ENCODE results near the gene MSH3. TPM values are rescaled to one million over a fixed set of nuclear protein-coding genes. Genes with fewer than 3 reads are reported as not detected.

The MSH3 gene
- polyA plus RNA-seq, 2 of the 4 experiments (the other 2 are of a cell fraction) = 9.3 to 13.1 TPM

DNA sequence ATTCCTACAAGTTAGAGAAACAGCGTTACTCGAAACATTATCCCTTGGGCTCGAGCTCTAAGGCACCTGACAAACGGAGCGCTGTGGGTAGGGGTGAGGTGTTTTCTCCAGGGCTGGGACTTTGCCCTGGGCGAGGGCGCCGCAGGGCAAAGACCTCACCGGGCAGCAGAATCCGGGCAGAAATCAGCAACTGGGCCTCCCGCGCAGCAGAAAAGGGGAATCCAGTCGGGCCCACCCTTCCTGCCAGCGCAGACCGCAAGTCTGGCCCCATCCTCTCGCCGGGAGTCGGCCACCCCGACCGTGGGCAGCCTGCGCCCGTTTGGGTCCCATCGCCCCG is 430 bp upstream of the MSH3 start (continued):
- no peak for TF ChIP-seq HMGXB4 (CRISPR knock-in tag; IDR thresholded peaks at IDR 0.05; ENCODE audit: borderline replicate concordance)
- no peak for TF ChIP-seq ZNF302 (CRISPR knock-in tag; IDR thresholded peaks at IDR 0.05)
- TF ChIP-seq CHD2 (IDR thresholded peaks at IDR 0.05; ENCODE audit: low read length, partially characterized antibody) = no peak
- TF ChIP-seq HES2 (IDR thresholded peaks at IDR 0.05) = no peak
- no peak for TF ChIP-seq ESRRA (IDR thresholded peaks at IDR 0.05; ENCODE audit: borderline replicate concordance, low read length)

DNA sequence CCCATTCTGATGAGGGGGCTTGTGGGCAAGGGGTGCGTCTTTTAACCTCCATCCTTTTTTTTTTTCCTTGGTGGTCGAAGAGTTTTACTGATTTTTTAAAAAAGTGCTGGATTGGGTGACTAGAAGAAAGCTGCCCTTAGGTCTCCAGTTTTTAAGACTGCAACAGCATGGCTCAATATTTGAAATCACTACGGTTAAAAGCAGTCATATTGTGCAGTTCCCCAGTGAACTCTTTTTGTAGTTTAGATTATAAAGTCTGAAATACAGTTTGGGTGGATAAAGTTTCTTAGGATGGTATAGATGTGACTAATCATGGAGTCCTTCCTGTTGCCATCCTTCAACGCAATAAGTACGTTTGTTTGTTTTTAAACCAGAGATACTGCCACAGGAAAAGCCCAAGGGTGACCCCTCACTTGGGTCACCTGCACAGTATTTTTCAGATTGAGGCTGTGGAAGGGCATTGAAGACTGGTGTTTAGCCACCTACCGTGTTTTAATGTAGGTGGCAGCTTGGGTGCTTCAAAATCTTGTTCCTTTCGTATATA is 851 bp downstream of the MSH3 start:
- ATAC-seq = no peak
- Histone ChIP-seq H3K4me1 (peaks cover 10% of the 10 kb centered on the region; the same call in 1 of the 3 replicates), H3K4me3 (peak overlapping the region; percentile 78), H3K27ac (peak overlapping the region; percentile 96 to 98), H3K4me2 (peak overlapping the region; percentile 76), H3K9me3 (no peaks in the 10 kb centered on the region)
- ChIA-PET POLR2A (interaction anchor here (1.0 to 1.9 kb wide), 6 partner anchors 9 to 248 kb away, joined by 3 to 8 read pairs (median 4); partner anchors contain the start of gene ZFYVE16), CTCF (interaction anchor here (0.6 to 1.3 kb wide), 4 partner anchors 12 to 506 kb away, joined by 3 to 4 read pairs (median 3); partner anchors contain the start of gene FAM151B)
- 10% methylated on average over 7 of the region's 7 CpGs for WGBS (ENCODE audit: missing lambda C conversion rate)
- peak in 1 of 2 experiments; percentile 25 for DNase-seq (ENCODE audit: low read depth in 1 of 2, low spot score in 1 of 2)
- FAIRE-seq = no peak
- no peak for TF ChIP-seq FOSL2 (IDR thresholded peaks at IDR 0.05)
- no peak for TF ChIP-seq FOSL2 (CRISPR knock-in tag; IDR thresholded peaks at IDR 0.05)
- TF ChIP-seq ZNF302 (CRISPR knock-in tag; IDR thresholded peaks at IDR 0.05) = no peak
- TF ChIP-seq NPAS2 (CRISPR knock-in tag; IDR thresholded peaks at IDR 0.05; ENCODE audit: borderline replicate concordance) = no peak
- TF ChIP-seq ATOH8 (CRISPR knock-in tag; IDR thresholded peaks at IDR 0.05; ENCODE audit: low read depth) = no peak
- TF ChIP-seq TP53 (CRISPR knock-in tag; IDR thresholded peaks at IDR 0.05) = no peak
- no peak for TF ChIP-seq RCOR1 (IDR thresholded peaks at IDR 0.05; ENCODE audit: low read depth, low read length)
- TF ChIP-seq RARB (CRISPR knock-in tag; IDR thresholded peaks at IDR 0.05) = no peak
- no peak for TF ChIP-seq NFE2L2 (conservative IDR thresholded peaks at IDR 0.05; ENCODE audit: low read length)
- no peak for TF ChIP-seq ZC3H11A (IDR thresholded peaks at IDR 0.05)

GRCh38 chr5:80656425-80656824 is 2.0 kb downstream of the MSH3 start:
- Histone ChIP-seq H3K27ac (no peak overlapping the region), H3K9me3 (no peaks in the 10 kb centered on the region), H3K4me3 (no peak overlapping the region), H3K4me1 (peaks cover 10% of the 10 kb centered on the region; the same call in 1 of the 3 replicates), H3K4me2 (peak overlapping the region; percentile 76; the same call in 2 of the 3 replicates)
- FAIRE-seq (no peak), DNase-seq (ENCODE audit: low read depth in 1 of 2, low spot score in 1 of 2) (peak in 1 of 2 experiments; percentile 26), ATAC-seq (no peak)
- 71% methylated on average over 1 of the region's 1 CpG for WGBS (ENCODE audit: missing lambda C conversion rate)
- ChIA-PET POLR2A (interaction anchor here (1.3 kb wide), 1 partner anchor 249 kb away, joined by 4 read pairs; the partner anchor contains the start of gene ZFYVE16), CTCF (interaction anchor here (0.7 to 2.4 kb wide), 2 partner anchors 15 to 176 kb away, joined by 3 to 11 read pairs; no protein-coding TSS in a partner anchor)
- TF ChIP-seq RNF2 (IDR thresholded peaks at IDR 0.05; ENCODE audit: borderline replicate concordance, low read depth) (no peak), KDM5A (IDR thresholded peaks at IDR 0.05) (no peak), ESRRA (IDR thresholded peaks at IDR 0.05; ENCODE audit: borderline replicate concordance, low read length) (no peak), USF2 (IDR thresholded peaks at IDR 0.05) (no peak), KDM1A (IDR thresholded peaks at IDR 0.05; ENCODE audit: low read depth) (no peak), EP300 (IDR thresholded peaks at IDR 0.05) (no peak), JUN (IDR thresholded peaks at IDR 0.05) (no peak), RFX5 (IDR thresholded peaks at IDR 0.05) (no peak), CHD4 (IDR thresholded peaks at IDR 0.05; ENCODE audit: borderline replicate concordance) (no peak), HOXA7 (CRISPR knock-in tag; IDR thresholded peaks at IDR 0.05) (no peak), ZSCAN20 (CRISPR knock-in tag; IDR thresholded peaks at IDR 0.05) (no peak)
